ENCODE data around the gene MAP7D3.
"Not testable (repeated sequence)": the region's sequence is repeated elsewhere in the genome, so short reads cannot be mapped to it uniquely, and the experiment has no call there.

Gene MAP7D3

DNA sequence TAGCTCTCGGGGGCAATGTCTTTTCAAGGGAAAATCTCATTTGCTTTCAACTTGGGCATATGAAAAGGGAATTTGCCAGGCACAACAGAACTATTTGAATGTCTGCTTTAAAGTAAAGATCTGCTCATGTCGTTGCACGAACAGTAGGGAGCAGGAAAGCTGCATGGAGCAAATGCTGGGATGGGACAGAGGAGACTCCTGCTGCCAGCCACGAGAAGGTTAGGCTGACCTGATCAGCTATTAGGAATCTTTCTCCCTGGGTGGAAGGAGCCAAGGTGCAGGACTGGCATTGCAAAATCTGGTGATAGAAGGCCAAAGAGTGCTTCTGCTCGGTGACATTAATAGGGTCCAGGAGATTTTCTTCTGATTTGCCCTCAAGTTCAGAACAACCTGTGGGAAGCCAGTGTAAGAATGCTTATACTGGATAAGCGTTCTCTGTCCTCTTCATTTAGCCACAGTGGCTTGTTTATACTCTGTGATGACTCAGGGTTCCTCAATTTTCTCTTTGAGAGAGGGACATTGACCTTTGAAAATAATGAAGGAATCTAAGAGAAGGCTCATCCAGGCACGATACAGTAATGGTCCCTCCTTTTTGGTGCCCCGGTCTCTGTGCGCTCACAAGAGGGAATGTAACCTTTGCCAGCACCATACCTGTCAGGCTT, 80.9 kb downstream of the MAP7D3 start:
- no peak for FAIRE-seq
- TF ChIP-seq POLR2AphosphoS5 (IDR thresholded peaks at IDR 0.05; ENCODE audit: low read depth, low read length) (no peak), TAF1 (IDR thresholded peaks at IDR 0.05; ENCODE audit: borderline replicate concordance, low read depth, low read length) (no peak), POLR2A (IDR thresholded peaks at IDR 0.05; ENCODE audit: low read depth, low read length) (no peak)
- no peak for DNase-seq (ENCODE audit: insufficient read length)

DNA sequence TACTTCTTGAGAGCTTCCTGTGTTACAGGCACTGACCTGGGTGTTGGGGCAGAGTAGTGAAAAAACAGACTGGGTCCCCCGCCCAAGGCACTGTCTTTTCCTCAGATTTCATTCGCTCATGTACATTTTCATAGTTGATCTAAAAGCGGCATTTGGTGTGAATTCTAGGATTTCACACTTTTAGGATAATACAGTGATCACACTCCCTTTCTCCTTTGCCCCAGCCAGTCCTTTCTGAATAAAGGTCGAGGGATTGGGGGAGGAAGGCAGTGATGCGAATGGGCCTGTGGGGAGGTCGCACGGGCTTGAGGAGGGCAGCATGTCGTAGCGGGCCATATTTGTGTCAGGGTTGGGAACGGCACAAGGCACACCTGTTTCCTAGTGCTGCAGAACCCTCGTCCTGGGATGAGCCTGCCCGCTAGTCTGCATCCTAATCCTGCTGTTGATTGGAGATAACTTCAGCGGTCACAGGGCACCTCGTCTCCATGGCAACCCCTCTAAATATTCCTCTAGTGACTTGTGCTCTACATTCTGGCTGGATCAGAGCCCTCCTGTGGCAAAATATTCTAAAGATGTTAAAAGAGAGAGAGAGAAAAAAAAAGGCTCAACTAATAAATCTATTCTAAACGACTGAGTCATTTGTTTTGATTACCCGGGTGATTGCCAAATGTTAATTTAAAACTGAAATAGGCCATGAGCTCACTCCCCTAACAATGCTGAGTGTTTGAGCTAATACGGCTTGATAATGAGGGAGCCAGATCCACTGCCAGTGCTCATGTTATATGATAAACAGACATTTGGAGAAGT, 82.1 kb downstream of the MAP7D3 start:
- no peak for TF ChIP-seq POLR2AphosphoS5 (IDR thresholded peaks at IDR 0.05; ENCODE audit: low read depth, low read length)
- no peak for TF ChIP-seq POLR2A (IDR thresholded peaks at IDR 0.05; ENCODE audit: low read depth, low read length)
- TF ChIP-seq TAF1 (IDR thresholded peaks at IDR 0.05; ENCODE audit: borderline replicate concordance, low read depth, low read length): no peak
- DNase-seq (ENCODE audit: insufficient read length) (no peak), FAIRE-seq (no peak)

DNA sequence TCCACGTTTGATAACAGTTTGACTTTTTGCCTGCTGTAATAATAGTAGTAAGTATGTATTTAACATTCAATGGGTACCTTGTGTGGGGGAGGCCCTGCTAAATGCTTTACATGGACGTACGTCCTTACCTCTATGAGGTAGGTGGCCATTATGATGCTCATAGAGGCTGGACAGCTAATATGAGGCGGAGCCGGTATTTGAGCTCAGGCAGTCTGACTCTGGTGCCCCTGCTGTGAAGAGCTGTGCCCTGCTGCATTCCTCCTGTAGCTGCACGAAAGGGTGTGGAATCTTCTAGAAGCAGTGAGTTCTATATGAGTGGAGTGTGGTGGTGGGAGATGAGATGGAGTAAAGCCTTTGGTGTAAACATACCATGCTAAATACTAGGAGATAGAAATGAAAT, 83.2 kb downstream of the MAP7D3 start:
- DNase-seq (ENCODE audit: insufficient read length); FAIRE-seq: not testable (repeated sequence)

DNA sequence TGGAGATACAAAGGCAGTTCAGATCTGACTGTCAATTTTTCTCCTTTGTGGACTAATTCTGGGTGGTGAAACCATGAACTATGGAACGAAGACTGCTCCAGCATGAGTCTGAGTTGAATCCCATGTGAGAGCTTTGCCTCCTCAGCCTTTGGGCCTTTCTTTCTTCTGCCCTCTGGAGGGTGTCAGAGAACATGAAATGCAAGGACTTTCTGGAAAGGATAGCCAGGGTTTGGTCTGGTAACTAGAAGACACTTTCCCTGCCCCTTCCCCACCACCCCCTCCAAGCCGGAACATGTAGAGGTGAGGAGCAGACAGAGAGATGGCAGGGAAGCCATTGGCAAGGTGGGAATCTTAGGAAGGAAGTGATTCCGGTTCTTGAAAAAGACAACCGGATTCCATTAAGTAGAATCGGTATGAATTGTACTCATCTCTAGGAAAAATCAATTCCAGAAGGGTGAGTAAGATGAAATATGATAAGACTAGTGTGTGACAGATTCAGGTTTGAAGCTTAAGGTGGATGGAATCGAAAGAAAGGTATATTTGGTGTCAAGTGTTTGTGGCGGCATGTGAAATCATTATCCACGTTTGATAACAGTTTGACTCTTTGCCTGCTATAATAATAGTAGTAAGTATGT, 84.9 kb downstream of the MAP7D3 start:
- FAIRE-seq: no peak
- no peak for DNase-seq (ENCODE audit: insufficient read length)
- TF ChIP-seq TAF1 (IDR thresholded peaks at IDR 0.05; ENCODE audit: borderline replicate concordance, low read depth, low read length): no peak

DNA sequence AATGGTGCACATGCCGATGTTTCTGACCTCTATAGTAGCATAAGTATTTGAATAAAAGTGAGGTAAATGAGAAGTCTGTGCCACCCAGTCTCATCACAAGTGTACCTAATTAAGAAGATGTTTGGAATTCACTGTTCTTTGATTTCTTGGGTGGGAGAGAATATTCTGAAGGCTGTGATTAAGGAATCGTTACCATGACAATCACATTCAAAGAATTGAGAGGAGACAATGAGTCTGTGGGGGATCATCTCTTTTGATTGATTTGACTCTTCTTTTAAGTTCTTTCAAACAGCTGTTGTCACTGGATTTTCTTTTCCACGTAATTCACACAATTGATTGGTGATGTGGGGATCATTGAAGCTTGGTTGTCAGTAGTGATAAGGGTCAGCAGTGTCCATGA, 85.8 kb downstream of the MAP7D3 start:
- DNase-seq (ENCODE audit: insufficient read length) (no peak), FAIRE-seq (no peak)
- TF ChIP-seq POLR2A (IDR thresholded peaks at IDR 0.05; ENCODE audit: low read depth, low read length) (no peak), POLR2AphosphoS5 (IDR thresholded peaks at IDR 0.05; ENCODE audit: low read depth, low read length) (no peak), TAF1 (IDR thresholded peaks at IDR 0.05; ENCODE audit: borderline replicate concordance, low read depth, low read length) (no peak)

DNA sequence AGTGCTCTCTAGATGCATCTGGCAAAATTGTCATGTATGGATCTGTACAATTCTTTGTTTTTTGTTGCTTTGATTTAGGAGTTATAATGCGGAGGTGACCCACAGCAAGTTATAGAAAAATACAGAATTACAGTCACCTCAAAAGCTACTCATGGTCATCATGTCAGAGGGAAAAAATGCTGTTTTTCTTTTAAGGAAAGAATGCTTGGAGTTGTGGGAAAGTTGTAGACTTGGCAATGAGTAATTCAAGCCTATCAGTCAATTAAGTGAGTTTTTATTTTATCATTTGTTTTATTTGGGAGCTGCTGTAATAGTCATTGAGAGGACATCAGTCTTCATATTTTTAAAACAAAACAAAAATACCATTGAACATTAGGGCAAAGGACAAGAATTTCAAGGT, 87.5 kb downstream of the MAP7D3 start:
- TF ChIP-seq POLR2A (IDR thresholded peaks at IDR 0.05; ENCODE audit: low read depth, low read length) (no peak), POLR2AphosphoS5 (IDR thresholded peaks at IDR 0.05; ENCODE audit: low read depth, low read length) (no peak), TAF1 (IDR thresholded peaks at IDR 0.05; ENCODE audit: borderline replicate concordance, low read depth, low read length) (no peak)
- FAIRE-seq: no peak
- DNase-seq (ENCODE audit: insufficient read length): no peak
